ENCODE results near the gene NDRG3.

NDRG3 gene

GRCh38 chr20:36745927-36746659 is at the start of gene NDRG3:
Gene NDRG3, minus strand, starts transcription at chr20:36746090. Its CDS starts 24,355 bp downstream, at chr20:36721735.
- Histone ChIP-seq H3K27ac (ENCODE audit: low read length) (peak within 1 kb of the TSS; percentile 49), H3K27me3 (ENCODE audit: low read depth, low read length) (no peaks in the 10 kb centered on the region), H3K36me3 (ENCODE audit: control insufficient read depth in 1 of 2, insufficient read depth in 2 of 2, low read length in 2 of 2) (no peaks in the 10 kb centered on the region), H3K9me3 (ENCODE audit: control insufficient read depth in 1 of 2, low read length in 2 of 2) (no peaks in the 10 kb centered on the region), H3K4me3 (ENCODE audit: low read depth in 1 of 2, low read length in 2 of 2) (peak within 1 kb of the TSS; percentile 78 to 95), H3K4me1 (ENCODE audit: control insufficient read depth in 1 of 2, insufficient read depth in 2 of 2, low read length in 2 of 2) (peaks cover 0 to 14% of the 10 kb centered on the region in 2 donors)

DNA sequence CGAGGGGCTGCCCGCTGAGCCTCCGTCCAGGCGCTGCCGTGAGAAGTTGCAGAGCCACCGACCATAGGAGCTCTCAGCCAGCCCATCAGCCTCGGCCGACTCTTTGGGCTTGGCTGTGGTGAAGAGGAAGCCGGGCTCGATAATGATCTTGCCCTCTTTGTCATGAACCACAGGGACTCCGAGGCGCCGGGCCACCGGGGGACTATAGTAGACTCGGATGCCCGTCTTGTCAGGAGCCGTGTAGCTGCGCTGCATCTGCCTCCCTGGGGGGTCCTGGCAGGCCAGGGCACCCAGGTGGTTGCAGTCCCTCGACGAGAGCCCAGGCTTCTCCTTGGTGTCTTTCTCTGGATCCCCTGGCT is 48.2 kb upstream of the NDRG3 start:
- Histone ChIP-seq H3K9me3 (ENCODE audit: control insufficient read depth in 1 of 2, low read length in 2 of 2) (no peaks in the 10 kb centered on the region), H3K4me1 (ENCODE audit: control insufficient read depth in 1 of 2, insufficient read depth in 2 of 2, low read length in 2 of 2) (peaks cover 0 to 4% of the 10 kb centered on the region in 2 donors), H3K4me3 (ENCODE audit: low read depth in 1 of 2, low read length in 2 of 2) (no peak overlapping the region), H3K27ac (ENCODE audit: low read length) (no peak overlapping the region), H3K36me3 (ENCODE audit: control insufficient read depth in 1 of 2, insufficient read depth in 2 of 2, low read length in 2 of 2) (peaks cover 39 to 59% of the 10 kb centered on the region in 2 donors), H3K27me3 (ENCODE audit: low read depth, low read length) (no peaks in the 10 kb centered on the region)

DNA sequence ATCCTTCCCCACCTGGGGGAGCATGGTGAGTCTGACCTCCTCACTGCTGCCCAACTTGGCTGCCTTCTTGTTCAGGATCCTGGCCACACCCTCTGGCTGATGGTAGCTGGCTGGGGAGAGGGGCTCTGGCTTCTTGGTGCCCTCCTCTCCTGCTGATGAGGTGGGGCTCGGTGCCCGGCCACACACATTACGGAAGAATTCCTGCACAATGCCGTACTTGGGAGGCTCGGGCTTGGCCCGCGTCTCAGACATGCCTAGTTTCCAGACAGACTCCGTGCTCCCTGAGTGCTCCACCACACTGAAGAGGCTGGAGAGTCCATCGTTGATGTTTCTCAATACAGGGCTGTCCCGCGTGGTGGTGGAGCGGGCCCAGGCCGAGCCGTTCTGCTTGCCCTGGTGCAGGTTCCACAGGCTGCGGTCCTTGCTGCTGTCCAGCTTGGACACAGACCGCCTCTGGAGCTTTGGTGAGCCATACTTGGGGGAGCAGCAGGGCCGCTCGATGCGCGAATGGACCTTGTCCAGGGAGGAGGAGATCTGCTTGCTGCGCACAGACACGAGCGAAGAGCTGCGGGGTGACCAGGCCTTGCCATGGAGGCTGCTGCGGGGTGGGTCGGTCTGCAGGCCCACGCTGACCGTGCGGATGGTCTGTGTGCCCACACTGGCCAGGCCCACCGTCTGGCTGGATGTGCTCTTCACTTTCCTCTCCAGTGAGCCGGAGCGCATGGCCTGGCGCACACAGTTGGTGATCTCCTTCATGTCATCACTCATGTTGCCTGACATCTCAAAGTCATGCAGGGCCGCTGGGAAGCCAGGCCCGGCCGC is 47.6 kb upstream of the NDRG3 start:
- Histone ChIP-seq H3K27ac (ENCODE audit: low read length) (no peak overlapping the region), H3K9me3 (ENCODE audit: control insufficient read depth in 1 of 2, low read length in 2 of 2) (no peaks in the 10 kb centered on the region), H3K27me3 (ENCODE audit: low read depth, low read length) (no peaks in the 10 kb centered on the region), H3K4me1 (ENCODE audit: control insufficient read depth in 1 of 2, insufficient read depth in 2 of 2, low read length in 2 of 2) (peaks cover 0 to 4% of the 10 kb centered on the region in 2 donors), H3K4me3 (ENCODE audit: low read depth in 1 of 2, low read length in 2 of 2) (no peak overlapping the region), H3K36me3 (ENCODE audit: control insufficient read depth in 1 of 2, insufficient read depth in 2 of 2, low read length in 2 of 2) (peaks cover 35 to 56% of the 10 kb centered on the region in 2 donors)

- peaks cover 29 to 45% of the 10 kb centered on the region in 2 donors for H3K36me3 ChIP-seq (ENCODE audit: control insufficient read depth in 1 of 2, insufficient read depth in 2 of 2, low read length in 2 of 2)
- H3K4me3 ChIP-seq (ENCODE audit: low read depth in 1 of 2, low read length in 2 of 2) = no peak overlapping the region
These were observed 46.5 kb upstream of the NDRG3 start for GRCh38 chr20:36792422-36792821.

DNA sequence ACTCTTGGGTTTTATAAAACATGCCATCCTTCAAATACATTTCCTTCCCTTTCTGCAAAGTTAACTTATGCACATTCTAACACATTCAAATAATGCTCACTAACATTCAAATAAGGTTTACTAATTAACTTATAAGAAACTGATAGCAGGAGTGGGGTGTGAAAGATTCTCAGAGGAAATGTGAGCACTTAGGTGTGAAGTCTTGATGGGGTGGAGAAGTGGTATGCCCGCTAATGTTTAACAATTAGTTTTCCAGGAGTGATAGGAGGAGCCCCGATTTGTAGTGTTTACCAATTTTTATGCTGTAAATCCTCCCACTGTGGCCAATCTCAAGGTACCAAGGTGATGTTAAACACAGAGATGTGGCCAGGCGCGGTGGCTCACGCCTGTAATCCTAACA is 46.0 kb upstream of the NDRG3 start:
- Histone ChIP-seq H3K36me3 (ENCODE audit: control insufficient read depth in 1 of 2, insufficient read depth in 2 of 2, low read length in 2 of 2) (peaks cover 24 to 39% of the 10 kb centered on the region in 2 donors), H3K27me3 (ENCODE audit: low read depth, low read length) (no peaks in the 10 kb centered on the region), H3K4me3 (ENCODE audit: low read depth in 1 of 2, low read length in 2 of 2) (no peak overlapping the region), H3K4me1 (ENCODE audit: control insufficient read depth in 1 of 2, insufficient read depth in 2 of 2, low read length in 2 of 2) (peaks cover 0 to 4% of the 10 kb centered on the region in 2 donors), H3K27ac (ENCODE audit: low read length) (no peak overlapping the region), H3K9me3 (ENCODE audit: control insufficient read depth in 1 of 2, low read length in 2 of 2) (no peaks in the 10 kb centered on the region)

More at GRCh38 chr20:36792422-36792821, 46.5 kb upstream of the NDRG3 start:
- H3K4me1 ChIP-seq (ENCODE audit: control insufficient read depth in 1 of 2, insufficient read depth in 2 of 2, low read length in 2 of 2) = peaks cover 0 to 4% of the 10 kb centered on the region in 2 donors
- H3K27me3 ChIP-seq (ENCODE audit: low read depth, low read length) = no peaks in the 10 kb centered on the region
- no peaks in the 10 kb centered on the region for H3K9me3 ChIP-seq (ENCODE audit: control insufficient read depth in 1 of 2, low read length in 2 of 2)
- no peak overlapping the region for H3K27ac ChIP-seq (ENCODE audit: low read length)

- Histone ChIP-seq H3K27me3 (ENCODE audit: low read depth, low read length) (no peaks in the 10 kb centered on the region), H3K36me3 (ENCODE audit: control insufficient read depth in 1 of 2, insufficient read depth in 2 of 2, low read length in 2 of 2) (peaks cover 28 to 31% of the 10 kb centered on the region in 2 donors), H3K9me3 (ENCODE audit: control insufficient read depth in 1 of 2, low read length in 2 of 2) (no peaks in the 10 kb centered on the region), H3K27ac (ENCODE audit: low read length) (no peak overlapping the region), H3K4me3 (ENCODE audit: low read depth in 1 of 2, low read length in 2 of 2) (no peak overlapping the region), H3K4me1 (ENCODE audit: control insufficient read depth in 1 of 2, insufficient read depth in 2 of 2, low read length in 2 of 2) (peaks cover 0 to 6% of the 10 kb centered on the region in 2 donors)
These were observed 40.8 kb upstream of the NDRG3 start for GRCh38 chr20:36786663-36787062.

- Histone ChIP-seq H3K27me3 (ENCODE audit: low read depth, low read length) (no peaks in the 10 kb centered on the region), H3K4me1 (ENCODE audit: control insufficient read depth in 1 of 2, insufficient read depth in 2 of 2, low read length in 2 of 2) (peaks cover 0 to 6% of the 10 kb centered on the region in 2 donors), H3K27ac (ENCODE audit: low read length) (no peak overlapping the region), H3K36me3 (ENCODE audit: control insufficient read depth in 1 of 2, insufficient read depth in 2 of 2, low read length in 2 of 2) (peaks cover 25 to 31% of the 10 kb centered on the region in 2 donors), H3K4me3 (ENCODE audit: low read depth in 1 of 2, low read length in 2 of 2) (no peak overlapping the region), H3K9me3 (ENCODE audit: control insufficient read depth in 1 of 2, low read length in 2 of 2) (no peaks in the 10 kb centered on the region)
These were observed 40.4 kb upstream of the NDRG3 start for GRCh38 chr20:36786246-36786645.

GRCh38 chr20:36785308-36785707 is 39.4 kb upstream of the NDRG3 start:
- Histone ChIP-seq H3K4me3 (ENCODE audit: low read depth in 1 of 2, low read length in 2 of 2) (no peak overlapping the region), H3K27me3 (ENCODE audit: low read depth, low read length) (no peaks in the 10 kb centered on the region), H3K9me3 (ENCODE audit: control insufficient read depth in 1 of 2, low read length in 2 of 2) (no peaks in the 10 kb centered on the region), H3K36me3 (ENCODE audit: control insufficient read depth in 1 of 2, insufficient read depth in 2 of 2, low read length in 2 of 2) (peaks cover 24 to 36% of the 10 kb centered on the region in 2 donors), H3K27ac (ENCODE audit: low read length) (no peak overlapping the region), H3K4me1 (ENCODE audit: control insufficient read depth in 1 of 2, insufficient read depth in 2 of 2, low read length in 2 of 2) (peaks cover 0 to 6% of the 10 kb centered on the region in 2 donors)

DNA sequence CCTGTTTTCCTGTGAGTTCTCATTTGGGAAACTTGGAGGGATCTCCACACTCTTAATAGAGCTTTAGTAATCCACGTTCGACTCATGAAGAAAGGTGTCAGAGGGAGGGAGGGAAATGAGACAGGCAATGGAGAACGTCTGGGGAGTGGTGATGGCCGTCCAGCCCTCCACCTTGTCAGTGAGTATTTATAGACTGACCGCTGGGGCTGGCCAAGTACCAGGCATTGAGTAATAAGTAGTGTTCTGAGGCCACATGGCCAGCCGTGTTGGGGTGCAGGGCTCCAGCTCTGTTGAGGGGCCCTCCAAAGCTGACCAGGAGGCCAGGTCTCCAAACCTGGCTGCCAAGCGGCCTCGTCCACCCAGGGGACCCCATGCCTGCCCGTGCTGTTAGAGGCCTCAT is 39.0 kb upstream of the NDRG3 start:
- no peak overlapping the region for H3K27ac ChIP-seq (ENCODE audit: low read length)
- no peaks in the 10 kb centered on the region for H3K9me3 ChIP-seq (ENCODE audit: control insufficient read depth in 1 of 2, low read length in 2 of 2)
- H3K36me3 ChIP-seq (ENCODE audit: control insufficient read depth in 1 of 2, insufficient read depth in 2 of 2, low read length in 2 of 2) = peaks cover 24 to 37% of the 10 kb centered on the region in 2 donors
- no peak overlapping the region for H3K4me3 ChIP-seq (ENCODE audit: low read depth in 1 of 2, low read length in 2 of 2)
- peaks cover 0 to 6% of the 10 kb centered on the region in 2 donors for H3K4me1 ChIP-seq (ENCODE audit: control insufficient read depth in 1 of 2, insufficient read depth in 2 of 2, low read length in 2 of 2)
- no peaks in the 10 kb centered on the region for H3K27me3 ChIP-seq (ENCODE audit: low read depth, low read length)

- H3K9me3 ChIP-seq (ENCODE audit: control insufficient read depth in 1 of 2, low read length in 2 of 2) = no peaks in the 10 kb centered on the region
- H3K4me3 ChIP-seq (ENCODE audit: low read depth in 1 of 2, low read length in 2 of 2) = no peak overlapping the region
- H3K27me3 ChIP-seq (ENCODE audit: low read depth, low read length) = no peaks in the 10 kb centered on the region
- peaks cover 24 to 34% of the 10 kb centered on the region in 2 donors for H3K36me3 ChIP-seq (ENCODE audit: control insufficient read depth in 1 of 2, insufficient read depth in 2 of 2, low read length in 2 of 2)
- H3K27ac ChIP-seq (ENCODE audit: low read length) = no peak overlapping the region
- H3K4me1 ChIP-seq (ENCODE audit: control insufficient read depth in 1 of 2, insufficient read depth in 2 of 2, low read length in 2 of 2) = peaks cover 0 to 6% of the 10 kb centered on the region in 2 donors
These were observed 38.2 kb upstream of the NDRG3 start for GRCh38 chr20:36784116-36784515.

DNA sequence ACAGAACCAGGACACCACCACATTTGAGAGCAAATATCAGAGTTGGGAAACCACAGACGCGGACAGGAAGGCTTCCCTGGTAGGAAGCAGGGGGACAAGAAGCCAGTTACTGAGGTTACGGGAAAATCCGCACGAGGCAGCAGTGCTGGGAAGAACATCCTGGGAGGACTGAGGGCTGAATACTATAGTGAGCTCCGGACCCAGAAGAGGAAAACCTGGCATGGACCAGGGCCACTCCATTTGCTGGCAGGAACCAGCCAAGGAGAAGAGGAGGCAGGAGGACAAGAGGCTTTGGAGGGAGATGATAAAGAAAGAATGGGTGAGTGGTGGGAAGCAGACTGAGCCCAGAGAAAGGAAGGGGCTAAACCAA is 33.8 kb upstream of the NDRG3 start:
- no peak overlapping the region for H3K27ac ChIP-seq (ENCODE audit: low read length)
- no peaks in the 10 kb centered on the region for H3K9me3 ChIP-seq (ENCODE audit: control insufficient read depth in 1 of 2, low read length in 2 of 2)
- peaks cover 12 to 18% of the 10 kb centered on the region in 2 donors for H3K36me3 ChIP-seq (ENCODE audit: control insufficient read depth in 1 of 2, insufficient read depth in 2 of 2, low read length in 2 of 2)
- no peaks in the 10 kb centered on the region for H3K27me3 ChIP-seq (ENCODE audit: low read depth, low read length)
- H3K4me1 ChIP-seq (ENCODE audit: control insufficient read depth in 1 of 2, insufficient read depth in 2 of 2, low read length in 2 of 2) = peaks cover 0 to 8% of the 10 kb centered on the region in 2 donors
- no peak overlapping the region for H3K4me3 ChIP-seq (ENCODE audit: low read depth in 1 of 2, low read length in 2 of 2)

All from muscle layer of duodenum (tissue), 2 donors.